Activated T-cell treated with anti-CD3 and anti-CD28 coated beads, Interleukin-2, amount 50 U/mL, for 24 hours (primary cell): ENCODE measurements around the gene NCOA1.
"Not testable (repeated sequence)": the region's sequence is repeated elsewhere in the genome, so short reads cannot be mapped to it uniquely, and the experiment has no call there.

Experiments
- DNase-seq: peaks from one replicate; pipeline ENCODE4 v3.0.0-alpha.2; 2020
- H3K27ac Mint-ChIP-seq: 2 replicates; pipeline ENCODE4 v1.8.0; 2020; ENCODE audit warnings: mild to moderate bottlenecking, mixed read lengths
- H3K27me3 Mint-ChIP-seq: 2 replicates; pipeline ENCODE4 v1.8.0; 2020; ENCODE audit warnings: mixed read lengths
- H3K36me3 Mint-ChIP-seq: 2 replicates; pipeline ENCODE4 v1.8.0; 2020; ENCODE audit warnings: low read depth, mixed read lengths
- H3K4me1 Mint-ChIP-seq: 2 replicates; pipeline ENCODE4 v1.8.0; 2020; ENCODE audit warnings: low read depth, mixed read lengths
- H3K4me3 Mint-ChIP-seq: 2 replicates; pipeline ENCODE4 v1.8.0; 2020; ENCODE audit warnings: mild to moderate bottlenecking, moderate library complexity, mixed read lengths
- H3K9me3 Mint-ChIP-seq: 2 replicates; pipeline ENCODE4 v1.8.0; 2020; ENCODE audit warnings: mixed read lengths

Gene NCOA1

GRCh38 chr2:24652265-24653182 lies 161.5 kb downstream of the NCOA1 start:
- Mint-ChIP-seq H3K9me3 (peaks cover 3% of the 10 kb centered on the region), H3K27me3 (no peaks in the 10 kb centered on the region), H3K27ac (no peak overlapping the region), H3K36me3 (peaks cover 15% of the 10 kb centered on the region), H3K4me3 (no peak overlapping the region), H3K4me1 (peaks cover 21% of the 10 kb centered on the region)
- no peak for DNase-seq

GRCh38 chr2:24657818-24658217 lies 166.8 kb downstream of the NCOA1 start:
- no peak overlapping the region for H3K27ac Mint-ChIP-seq
- H3K4me1 Mint-ChIP-seq = peaks cover 18% of the 10 kb centered on the region

GRCh38 chr2:24658531-24659202 lies 167.6 kb downstream of the NCOA1 start:
- Mint-ChIP-seq H3K9me3 (no peaks in the 10 kb centered on the region), H3K36me3 (peaks cover 19% of the 10 kb centered on the region), H3K27me3 (no peaks in the 10 kb centered on the region), H3K27ac (no peak overlapping the region), H3K4me3 (no peak overlapping the region), H3K4me1 (peaks cover 16% of the 10 kb centered on the region)
- no peak for DNase-seq

More at GRCh38 chr2:24657818-24658217, 166.8 kb downstream of the NCOA1 start:
- Mint-ChIP-seq H3K36me3 (peaks cover 18% of the 10 kb centered on the region), H3K27me3 (no peaks in the 10 kb centered on the region), H3K9me3 (no peaks in the 10 kb centered on the region), H3K4me3 (no peak overlapping the region)
- no peak for DNase-seq

DNA sequence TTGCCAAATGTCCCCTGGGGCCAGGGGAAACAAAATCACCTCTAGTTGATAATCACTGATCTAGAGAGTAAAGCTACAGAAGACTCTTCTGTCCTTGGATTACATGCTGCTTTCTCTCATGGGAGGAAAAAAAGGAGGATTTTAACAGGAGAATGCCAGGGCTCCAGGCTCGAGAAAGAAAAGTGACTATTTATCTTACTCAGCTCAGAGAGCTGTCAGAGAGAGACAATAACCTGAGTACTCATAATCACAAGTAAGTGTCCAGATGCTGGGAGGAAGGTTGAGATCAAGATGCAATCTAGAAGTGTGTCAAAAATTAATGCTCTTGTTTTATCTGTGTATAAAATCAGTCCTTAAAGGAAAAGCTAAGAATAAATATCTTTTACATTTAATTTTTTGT lies 168.8 kb downstream of the NCOA1 start:
- Mint-ChIP-seq H3K4me3 (no peak overlapping the region), H3K36me3 (peaks cover 22% of the 10 kb centered on the region), H3K27me3 (no peaks in the 10 kb centered on the region), H3K27ac (no peak overlapping the region), H3K4me1 (peaks cover 14% of the 10 kb centered on the region), H3K9me3 (no peaks in the 10 kb centered on the region)
- DNase-seq = no peak

GRCh38 chr2:24667542-24667941 lies 176.5 kb downstream of the NCOA1 start:
- H3K36me3 Mint-ChIP-seq = peaks cover 44% of the 10 kb centered on the region
- H3K27ac Mint-ChIP-seq = no peak overlapping the region

DNA sequence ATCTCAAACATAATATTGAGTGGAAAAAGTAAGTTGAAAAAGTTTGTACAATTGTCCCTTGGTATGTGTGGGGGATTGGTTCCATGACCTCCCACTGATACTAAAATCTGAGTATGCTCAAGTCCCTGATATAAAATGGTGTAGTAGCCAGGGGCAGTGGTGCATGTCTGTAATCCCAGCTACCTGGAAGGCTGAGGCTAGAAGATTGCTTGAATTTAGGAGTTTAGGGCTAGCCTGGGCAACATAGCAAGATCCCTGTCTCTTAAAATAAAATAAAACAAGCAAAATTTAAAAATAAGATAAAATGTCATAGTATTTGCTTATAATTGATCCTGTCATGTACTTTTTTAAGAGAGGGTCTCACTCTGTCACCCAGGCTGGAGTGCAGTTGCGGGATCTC lies 180.2 kb downstream of the NCOA1 start:
- Mint-ChIP-seq H3K4me3 (no peak overlapping the region), H3K27ac (no peak overlapping the region), H3K36me3 (peaks cover 57% of the 10 kb centered on the region), H3K9me3 (no peaks in the 10 kb centered on the region), H3K4me1 (peaks cover 18% of the 10 kb centered on the region), H3K27me3 (no peaks in the 10 kb centered on the region)
- no peak for DNase-seq

More at GRCh38 chr2:24667542-24667941, 176.5 kb downstream of the NCOA1 start:
- peaks cover 7% of the 10 kb centered on the region for H3K4me1 Mint-ChIP-seq
- no peaks in the 10 kb centered on the region for H3K27me3 Mint-ChIP-seq
- DNase-seq = no peak
- no peaks in the 10 kb centered on the region for H3K9me3 Mint-ChIP-seq
- H3K4me3 Mint-ChIP-seq = no peak overlapping the region

GRCh38 chr2:24672589-24672988 lies 181.5 kb downstream of the NCOA1 start:
- Mint-ChIP-seq H3K9me3 (no peaks in the 10 kb centered on the region), H3K4me3 (peak overlapping the region; percentile 3), H3K4me1 (peaks cover 18% of the 10 kb centered on the region), H3K27me3 (no peaks in the 10 kb centered on the region), H3K27ac (peak overlapping the region; percentile 76), H3K36me3 (peaks cover 60% of the 10 kb centered on the region)
- no peak for DNase-seq

- peaks cover 61% of the 10 kb centered on the region for H3K36me3 Mint-ChIP-seq
- H3K4me3 Mint-ChIP-seq = no peak overlapping the region
- H3K27ac Mint-ChIP-seq = no peak overlapping the region
- H3K9me3 Mint-ChIP-seq = no peaks in the 10 kb centered on the region
- DNase-seq = no peak
- no peaks in the 10 kb centered on the region for H3K27me3 Mint-ChIP-seq
- peaks cover 18% of the 10 kb centered on the region for H3K4me1 Mint-ChIP-seq
These were observed 184.3 kb downstream of the NCOA1 start for GRCh38 chr2:24675338-24675737.

DNA sequence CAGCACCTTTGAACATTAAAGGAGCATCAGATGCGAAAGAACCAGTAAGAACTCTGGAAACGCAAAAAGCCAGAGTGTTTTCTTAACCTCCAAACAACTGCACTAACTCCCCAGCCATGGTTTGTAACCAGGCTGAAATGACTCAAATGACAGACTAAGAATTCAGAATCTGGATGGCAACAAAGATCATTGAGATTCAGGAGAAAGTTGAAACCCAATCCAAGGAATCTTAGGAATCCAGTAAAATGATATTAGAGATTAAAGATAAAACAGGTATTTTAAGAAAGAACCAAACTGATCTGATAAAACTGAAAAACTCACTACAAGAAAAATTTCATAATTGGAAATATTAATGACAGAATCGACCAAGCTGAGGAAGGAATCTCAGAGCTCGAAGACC lies 185.4 kb downstream of the NCOA1 start:
- Mint-ChIP-seq H3K36me3 (peaks cover 57% of the 10 kb centered on the region), H3K9me3 (no peaks in the 10 kb centered on the region), H3K4me3 (no peak overlapping the region), H3K27ac (no peak overlapping the region), H3K4me1 (peaks cover 17% of the 10 kb centered on the region), H3K27me3 (no peaks in the 10 kb centered on the region)
- DNase-seq = no peak

- H3K9me3 Mint-ChIP-seq, DNase-seq: not testable (repeated sequence)
These were observed 187.0 kb downstream of the NCOA1 start for GRCh38 chr2:24678066-24678465.

DNA sequence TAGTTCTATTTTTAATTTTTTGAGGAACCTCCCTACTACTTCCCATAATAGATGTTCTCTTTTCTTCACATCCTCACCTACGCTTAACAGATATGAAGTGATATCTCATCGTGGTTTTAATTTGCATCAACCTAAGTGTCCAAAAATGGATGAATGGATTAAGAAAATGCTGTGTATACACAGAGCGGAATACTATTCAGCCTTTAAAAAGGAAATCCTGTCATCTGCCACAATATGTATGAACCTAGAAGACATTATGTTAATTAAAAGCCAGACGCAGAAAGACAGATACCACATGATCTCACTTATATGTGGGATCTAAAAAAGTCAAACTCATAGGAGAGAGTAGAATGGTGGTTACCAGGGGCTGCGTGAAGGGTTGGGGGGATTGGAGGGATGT lies 189.1 kb downstream of the NCOA1 start:
- peaks cover 56% of the 10 kb centered on the region for H3K36me3 Mint-ChIP-seq

More at GRCh38 chr2:24678066-24678465, 187.0 kb downstream of the NCOA1 start:
- not testable (repeated sequence) for H3K4me1 Mint-ChIP-seq, H3K4me3 Mint-ChIP-seq, H3K27ac Mint-ChIP-seq, H3K27me3 Mint-ChIP-seq
- peaks cover 51% of the 10 kb centered on the region for H3K36me3 Mint-ChIP-seq

GRCh38 chr2:24682304-24682703 lies 191.2 kb downstream of the NCOA1 start:
- Mint-ChIP-seq H3K27me3 (no peaks in the 10 kb centered on the region), H3K4me1 (peaks cover 6% of the 10 kb centered on the region), H3K27ac (no peak overlapping the region), H3K4me3 (no peak overlapping the region), H3K36me3 (peaks cover 58% of the 10 kb centered on the region), H3K9me3 (no peaks in the 10 kb centered on the region)
- DNase-seq = no peak

More for the DNA sequence above, 189.1 kb downstream of the NCOA1 start:
- Mint-ChIP-seq H3K27me3 (no peaks in the 10 kb centered on the region), H3K9me3 (no peaks in the 10 kb centered on the region), H3K4me3 (no peak overlapping the region), H3K4me1 (no peaks in the 10 kb centered on the region), H3K27ac (no peak overlapping the region)
- DNase-seq = no peak

GRCh38 chr2:24683408-24683807 lies 192.4 kb downstream of the NCOA1 start:
- Mint-ChIP-seq H3K4me3 (no peak overlapping the region), H3K27me3 (no peaks in the 10 kb centered on the region), H3K36me3 (peaks cover 60% of the 10 kb centered on the region), H3K9me3 (no peaks in the 10 kb centered on the region), H3K27ac (no peak overlapping the region), H3K4me1 (peaks cover 6% of the 10 kb centered on the region)
- DNase-seq = no peak

DNA sequence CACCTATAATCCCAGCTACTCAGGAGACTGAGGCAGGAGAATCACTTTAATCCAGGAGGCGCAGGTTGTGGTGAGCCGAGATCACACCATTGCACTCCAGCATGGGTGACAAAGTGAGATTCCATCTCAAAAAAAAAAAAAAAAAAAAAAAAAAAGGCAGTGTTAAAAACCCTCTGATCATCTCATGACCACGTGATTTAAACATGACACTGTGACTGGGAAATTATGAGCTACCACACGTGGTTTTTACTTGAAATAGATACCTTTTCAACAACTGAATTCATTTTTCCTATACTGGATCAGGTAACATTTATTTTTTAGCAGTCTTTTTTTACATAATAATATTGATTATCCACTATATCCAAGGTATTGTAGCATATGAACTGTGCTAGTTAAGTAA lies 199.5 kb downstream of the NCOA1 start:
- no peak for DNase-seq
- Mint-ChIP-seq H3K36me3 (peaks cover 70% of the 10 kb centered on the region), H3K27me3 (no peaks in the 10 kb centered on the region), H3K27ac (no peak overlapping the region), H3K4me3 (no peak overlapping the region), H3K4me1 (peaks cover 10% of the 10 kb centered on the region), H3K9me3 (no peaks in the 10 kb centered on the region)

DNA sequence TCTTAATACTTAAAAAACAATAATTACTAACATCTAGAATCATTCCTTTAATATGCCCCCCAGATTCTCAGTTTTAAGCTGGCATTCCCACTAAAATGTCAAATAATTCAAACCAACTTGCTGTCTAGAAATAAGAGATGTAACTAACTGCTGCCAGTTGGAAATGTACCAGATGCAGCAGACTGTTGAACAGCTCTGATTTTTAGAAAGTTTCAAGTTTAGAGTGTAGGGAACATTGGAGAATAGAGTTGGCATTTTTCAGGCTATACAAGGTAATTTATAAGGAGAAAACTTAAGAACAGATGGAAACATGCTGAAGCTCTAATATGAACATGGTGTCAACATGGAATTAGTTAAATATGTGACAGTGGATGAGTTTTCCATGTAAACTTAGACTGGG lies 200.8 kb downstream of the NCOA1 start:
- Mint-ChIP-seq H3K27ac (no peak overlapping the region), H3K36me3 (peaks cover 67% of the 10 kb centered on the region), H3K4me1 (peaks cover 4% of the 10 kb centered on the region)

More for the DNA sequence above, 200.8 kb downstream of the NCOA1 start:
- no peak for DNase-seq
- Mint-ChIP-seq H3K4me3 (no peak overlapping the region), H3K9me3 (no peaks in the 10 kb centered on the region), H3K27me3 (no peaks in the 10 kb centered on the region)
